LoVo (cell line): ENCODE results near the gene POLR1H.
"Not testable (repeated sequence)": the region's sequence is repeated elsewhere in the genome, so short reads cannot be mapped to it uniquely, and the experiment has no call there.

Experiments
- DNase-seq: peaks from one replicate; pipeline ENCODE4 v3.0.0-alpha.2; 2016; ENCODE audit warnings: low spot score

The POLR1H gene

GRCh38 chr6:30061092-30061857 is at the start of gene POLR1H:
POLR1H (plus strand) TSS chr6:30061265; CDS start chr6:30061525, 260 bp downstream.
- peak; percentile 97 for DNase-seq

- no peak for DNase-seq
Observed at GRCh38 chr6:30013291-30013922, 47.7 kb upstream of the POLR1H start.

- no peak for DNase-seq
Observed at GRCh38 chr6:30019819-30020218, 41.2 kb upstream of the POLR1H start.

- DNase-seq = no peak
Observed at GRCh38 chr6:30020626-30021025, 40.4 kb upstream of the POLR1H start.

GRCh38 chr6:30022189-30022588 is 38.9 kb upstream of the POLR1H start:
- no peak for DNase-seq

GRCh38 chr6:30022712-30023111 is 38.4 kb upstream of the POLR1H start:
- not testable (repeated sequence) for DNase-seq

- DNase-seq = no peak
Observed at GRCh38 chr6:30025186-30025585, 35.9 kb upstream of the POLR1H start.

GRCh38 chr6:30029588-30029987 is 31.5 kb upstream of the POLR1H start:
- no peak for DNase-seq

- DNase-seq = no peak
Observed at GRCh38 chr6:30031381-30031780, 29.7 kb upstream of the POLR1H start.

GRCh38 chr6:30033440-30033839 is 27.6 kb upstream of the POLR1H start:
- DNase-seq = not testable (repeated sequence)

- no peak for DNase-seq
Observed at GRCh38 chr6:30035784-30036183, 25.3 kb upstream of the POLR1H start.

- DNase-seq = peak; percentile 2
Observed at GRCh38 chr6:30037182-30037788, 23.8 kb upstream of the POLR1H start.

GRCh38 chr6:30041221-30041620 is 19.8 kb upstream of the POLR1H start:
- DNase-seq = no peak

- no peak for DNase-seq
Observed at GRCh38 chr6:30041821-30042220, 19.2 kb upstream of the POLR1H start.

- DNase-seq = no peak
Observed at GRCh38 chr6:30042476-30042875, 18.6 kb upstream of the POLR1H start.

GRCh38 chr6:30042914-30043313 is 18.2 kb upstream of the POLR1H start:
- no peak for DNase-seq

GRCh38 chr6:30043744-30044143 is 17.3 kb upstream of the POLR1H start:
- DNase-seq = no peak

- DNase-seq = no peak
Observed at GRCh38 chr6:30044630-30045029, 16.4 kb upstream of the POLR1H start.

GRCh38 chr6:30047220-30047619 is 13.8 kb upstream of the POLR1H start:
- DNase-seq = no peak

- no peak for DNase-seq
Observed at GRCh38 chr6:30053682-30054081, 7.4 kb upstream of the POLR1H start.

GRCh38 chr6:30055513-30055912 is 5.6 kb upstream of the POLR1H start:
- no peak for DNase-seq

GRCh38 chr6:30060606-30061091 is 416 bp upstream of the POLR1H start:
- DNase-seq = no peak

- peak; percentile 15 for DNase-seq
Observed at GRCh38 chr6:30061858-30062458, 893 bp downstream of the POLR1H start.
